Gastroesophageal sphincter (tissue), 4 donors: ENCODE measurements around the gene CFD. TPM values are rescaled to one million over a fixed set of nuclear protein-coding genes. Genes with fewer than 3 reads are reported as not detected.

ENCODE experiments used
- ATAC-seq: fragments of 150-250 bp; one replicate; pipeline ENCODE4 v1.9.1; 2016; ENCODE audit warnings: mild to moderate bottlenecking, moderate library complexity
- H3K27ac ChIP-seq, 4 donors: fragments of 200-600 bp; sonication (generic) in 3 of 4; 1 replicate in 3 of 4; 2 replicates in 1 of 4; pipeline ENCODE4 v1.5.1; 2016 to 2019
- H3K27me3 ChIP-seq: fragments of 200-600 bp; sonication (generic); one replicate; pipeline ENCODE4 v1.5.1; 2019
- H3K36me3 ChIP-seq, 2 donors: fragments of 200-600 bp; sonication (generic); one replicate each; pipeline ENCODE4 v1.5.1; 2019; ENCODE audit warnings: control low read depth in 1 of 2
- H3K4me1 ChIP-seq, 3 donors: fragments of 200-600 bp; sonication (generic); 1 replicate in 2 of 3; 2 replicates in 1 of 3; pipeline ENCODE4 v1.5.1; 2016 to 2019; ENCODE audit warnings: control low read depth in 2 of 3
- H3K4me3 ChIP-seq, 2 donors: fragments of 200-600 bp; sonication (generic); one replicate each; pipeline ENCODE4 v1.5.1; 2019; ENCODE audit warnings: mild to moderate bottlenecking in 1 of 2, moderate library complexity in 1 of 2
- H3K9me3 ChIP-seq, 3 donors: fragments of 200-600 bp; sonication (generic); one replicate each; pipeline ENCODE4 v1.5.1; 2017 to 2019; ENCODE audit warnings: control low read depth in 2 of 3
- CTCF ChIP-seq, 4 experiments: fragments of 200-600 bp in 2 of 4; fragments of 450-650 bp in 2 of 4; sonication (generic) in 1 of 4; IDR thresholded peaks; one replicate each; pipeline ENCODE4 v1.5.1; 2017 to 2019; ENCODE audit warnings: antibody characterized with exemption in 4 of 4, mild to moderate bottlenecking in 2 of 4, moderate library complexity in 2 of 4
- EP300 ChIP-seq: sonication (generic); formaldehyde crosslinking; IDR thresholded peaks from one replicate; pipeline ENCODE4 v1.6.1; 2017; ENCODE audit warnings: antibody characterized with exemption, mild to moderate bottlenecking
- POLR2A ChIP-seq, 2 donors: fragments of 450-650 bp; IDR thresholded peaks; one replicate each; pipeline ENCODE4 v1.6.1; 2017; ENCODE audit warnings: antibody characterized with exemption in 2 of 2, mild to moderate bottlenecking in 2 of 2, moderate library complexity in 1 of 2
- POLR2AphosphoS5 ChIP-seq: sonication (generic); formaldehyde crosslinking; IDR thresholded peaks from one replicate; pipeline ENCODE4 v1.6.1; 2017; ENCODE audit warnings: antibody characterized with exemption
- WGBS, 2 donors: methylation state at CpG; one replicate each; pipeline ENCODE4 v1.1.5; 2018; ENCODE audit warnings: low coverage in 1 of 2; 5-methylcytosine and 5-hydroxymethylcytosine counted together
- small RNA-seq, 4 donors: library from RNA; depleted of rRNA; stranded (forward); fragments of <200 nt; gene quantifications; one replicate each; pipeline ENCODE3, GENCODE V24; 2016
- total RNA-seq, 4 donors: library from RNA; depleted of rRNA; stranded (reverse); fragments of >200 nt; gene quantifications; one replicate each; pipeline ENCODE4 v1.1.0, GENCODE V29; 2016

The CFD gene
- total RNA-seq, 4 donors from 2014 or later, result 229 to 1,118 (median 654) TPM

GRCh38 chr19:907183-907853 is 47.9 kb downstream of the CFD start:
- no peak for ATAC-seq
- TF ChIP-seq POLR2AphosphoS5 (no peak), CTCF (IDR thresholded peaks at IDR 0.05) (no peak)
- Histone ChIP-seq H3K36me3 (no peaks in the 10 kb centered on the region), H3K9me3 (no peaks in the 10 kb centered on the region), H3K4me1 (peaks cover 0 to 9% (median 0%) of the 10 kb centered on the region in 3 donors), H3K27ac (no peak overlapping the region), H3K27me3 (no peaks in the 10 kb centered on the region), H3K4me3 (no peak overlapping the region)
- no CpG with 5 or more reads among the region's 14 CpGs for WGBS, 2 donors

DNA sequence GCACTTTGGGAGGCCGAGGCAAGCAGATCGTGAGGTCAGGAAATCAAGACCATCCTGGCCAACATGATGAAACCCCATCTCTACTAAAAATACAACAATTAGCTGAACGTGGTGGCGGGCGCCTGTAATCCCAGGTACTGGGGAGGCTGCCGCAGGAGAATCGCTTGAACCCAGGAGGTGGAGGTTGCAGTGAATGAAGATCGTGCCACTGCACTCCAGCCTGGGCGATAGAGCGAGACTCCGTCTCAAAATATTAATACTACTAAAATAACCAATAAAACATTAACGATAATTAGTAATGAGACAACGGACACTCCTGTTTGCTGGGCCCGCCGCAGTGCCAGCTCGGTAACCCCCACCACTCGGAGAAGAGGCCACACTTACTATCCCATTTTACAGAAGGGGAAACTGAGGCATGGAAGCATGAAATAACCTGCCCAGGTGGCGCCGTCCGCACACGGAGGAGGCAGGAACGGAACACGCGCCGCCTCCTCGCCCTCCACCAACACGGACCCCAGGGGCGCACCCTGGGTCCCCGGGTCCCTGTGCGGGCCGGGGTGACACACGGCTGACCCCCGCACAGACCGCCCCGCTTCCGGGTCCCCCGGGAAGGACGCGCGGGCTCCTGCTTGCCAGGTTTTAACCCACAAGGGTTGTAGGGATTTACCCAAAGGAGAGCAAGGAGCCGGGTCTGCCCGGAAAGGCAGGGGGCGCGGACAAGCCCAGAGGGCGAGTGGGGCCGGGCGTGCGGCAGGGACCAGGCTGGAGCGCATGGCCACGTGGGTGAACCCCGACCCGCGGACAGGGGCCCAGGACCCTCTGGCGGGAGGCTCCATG is 52.0 kb downstream of the CFD start:
- Histone ChIP-seq H3K4me3 (peak overlapping the region in 1 of 2 donors; percentile 92), H3K36me3 (no peaks in the 10 kb centered on the region), H3K27me3 (peaks cover 5% of the 10 kb centered on the region), H3K4me1 (peaks cover 0 to 23% (median 0%) of the 10 kb centered on the region in 3 donors), H3K9me3 (no peaks in the 10 kb centered on the region), H3K27ac (peak overlapping the region in 1 of 4 donors; percentile 7)
- TF ChIP-seq POLR2AphosphoS5 (no peak), EP300 (no peak), CTCF (IDR thresholded peaks at IDR 0.05) (no peak), POLR2A (IDR thresholded peaks at IDR 0.05) (no peak)
- WGBS, 2 donors, result 97% methylated on average over 17 of the region's 54 CpGs; no CpG with 5 or more reads in 1 of the 2 donors
- ATAC-seq, result no peak

DNA sequence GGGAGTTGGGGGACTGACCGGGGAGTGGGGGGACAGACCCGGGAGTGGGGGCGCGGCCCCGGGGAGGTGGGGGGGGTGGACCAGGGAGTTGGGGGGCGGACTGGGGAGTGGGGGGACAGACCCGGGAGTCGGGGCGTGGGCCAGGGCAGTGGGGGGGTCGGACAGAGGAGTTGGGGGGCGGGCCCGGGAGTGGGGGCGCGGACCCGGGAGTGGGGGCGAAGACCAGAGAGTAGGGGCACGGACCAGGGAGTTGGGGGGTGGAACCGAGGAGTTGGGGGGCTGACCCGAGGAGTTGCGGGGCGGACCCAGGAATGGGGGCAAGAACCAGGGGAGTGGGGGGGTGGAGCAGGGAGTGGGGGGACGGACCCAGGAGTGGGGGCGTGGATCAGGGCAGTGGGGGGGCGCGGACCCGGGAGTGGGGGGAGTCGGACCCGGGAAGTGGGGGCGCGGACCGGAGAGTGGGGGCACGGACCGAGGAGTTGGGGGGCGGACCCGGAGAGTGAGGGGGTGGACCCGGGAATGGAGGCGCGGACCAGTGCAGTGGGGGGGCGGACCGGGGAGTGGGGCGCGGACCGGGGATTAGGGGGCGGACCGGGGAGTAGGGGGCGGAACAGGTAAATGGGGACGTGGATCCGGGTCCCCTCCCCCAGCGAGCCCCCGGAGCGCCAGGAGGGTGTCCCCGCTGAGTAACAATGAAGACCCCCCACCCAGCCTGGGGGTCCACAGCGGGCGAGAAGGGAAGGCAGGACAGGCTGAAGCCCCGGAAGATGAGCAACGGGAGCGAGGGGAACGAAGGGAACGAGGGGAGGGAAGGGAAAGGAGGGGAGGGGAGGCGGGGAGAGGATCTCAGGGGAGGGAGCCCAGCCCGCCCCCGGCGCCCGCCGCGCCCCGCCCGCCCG is 53.0 kb downstream of the CFD start:
- WGBS, 2 donors, result 0% methylated on average over 8 of the region's 69 CpGs; no CpG with 5 or more reads in 1 of the 2 donors
- Histone ChIP-seq H3K27ac (peak overlapping the region; percentile 40 to 96 (median 88)), H3K4me3 (peak overlapping the region; percentile 85 to 92), H3K36me3 (no peaks in the 10 kb centered on the region), H3K9me3 (no peaks in the 10 kb centered on the region), H3K27me3 (peaks cover 15% of the 10 kb centered on the region), H3K4me1 (peaks cover 0 to 31% (median 8%) of the 10 kb centered on the region in 3 donors)
- TF ChIP-seq POLR2A (IDR thresholded peaks at IDR 0.05) (no peak), POLR2AphosphoS5 (no peak), EP300 (no peak), CTCF (IDR thresholded peaks at IDR 0.05) (no peak)
- peak; percentile 62 for ATAC-seq

Small RNA genes within 50 kb of the gene (small RNA-seq; reads per million reads assigned to genes)
- gene MIR3187, result 0 reads per million in 4 donors
- gene RNU6-9, result 0 to 0.27 (median 0) reads per million in 4 donors

Other genes with a start within 250 kb of the CFD start
- 10 to 100 TPM; 22.1 to 39.5 (median 28.1) TPM for gene POLRMT, start 226.1 kb upstream of the CFD start, total RNA-seq
- gene FGF22, start 219.8 kb upstream of the CFD start, total RNA-seq, result 1 to 10 TPM in 3 of 4 donors, under 1 TPM in 1; 0.67 to 4.7 (median 1.2) TPM
- 10 to 100 TPM; 47.7 to 57.9 (median 52.0) TPM for gene RNF126, start 196.4 kb upstream of the CFD start, total RNA-seq
- 100 to 1,000 TPM; 105 to 200 (median 133) TPM for gene FSTL3, start 183.3 kb upstream of the CFD start, total RNA-seq
- gene PRSS57, start 164.2 kb upstream of the CFD start, total RNA-seq, result not detected
- 100 to 1,000 TPM in 1 of 4 donors, 10 to 100 TPM in 3; 21.5 to 111 (median 53.0) TPM for gene PALM, start 150.7 kb upstream of the CFD start, total RNA-seq
- gene MISP, start 108.6 kb upstream of the CFD start, total RNA-seq, result under 1 TPM in 1 of 4 donors, not detected in 3; 0.52 TPM
- 10 to 100 TPM; 68.6 to 95.6 (median 79.3) TPM for gene PTBP1, start 62.2 kb upstream of the CFD start, total RNA-seq
- not detected for gene PLPPR3, start 37.7 kb upstream of the CFD start, total RNA-seq
- under 1 TPM in 1 of 4 donors, not detected in 3; 0.40 TPM for gene AZU1, start 31.8 kb upstream of the CFD start, total RNA-seq
- not detected for gene PRTN3, start 18.7 kb upstream of the CFD start, total RNA-seq
- 1 to 10 TPM in 3 of 4 donors, under 1 TPM in 1; 0.49 to 2.3 (median 1.7) TPM for gene ELANE, start 7.4 kb upstream of the CFD start, total RNA-seq
- gene MED16, start 33.5 kb downstream of the CFD start, total RNA-seq, result 10 to 100 TPM; 20.2 to 40.3 (median 28.1) TPM
- gene RNU6-9, start 33.8 kb downstream of the CFD start, total RNA-seq, result not detected
- gene R3HDM4, start 53.6 kb downstream of the CFD start, total RNA-seq, result 10 to 100 TPM; 23.7 to 44.9 (median 32.9) TPM
- not detected for gene KISS1R, start 57.7 kb downstream of the CFD start, total RNA-seq
- 1 to 10 TPM; 3.6 to 6.2 (median 4.9) TPM for gene ARID3A, start 66.4 kb downstream of the CFD start, total RNA-seq
- gene WDR18, start 124.7 kb downstream of the CFD start, total RNA-seq, result 10 to 100 TPM in 3 of 4 donors, 1 to 10 TPM in 1; 7.2 to 43.9 (median 20.1) TPM
- gene GRIN3B, start 140.8 kb downstream of the CFD start, total RNA-seq, result not detected
- 100 to 1,000 TPM; 146 to 179 (median 154) TPM for gene TMEM259, start 161.5 kb downstream of the CFD start, total RNA-seq
- not detected for gene RNU6-2, start 161.9 kb downstream of the CFD start, total RNA-seq
- gene CNN2, start 166.9 kb downstream of the CFD start, total RNA-seq, result 100 to 1,000 TPM in 1 of 4 donors, 10 to 100 TPM in 3; 52.9 to 103 (median 75.2) TPM
- gene ABCA7, start 180.4 kb downstream of the CFD start, total RNA-seq, result 10 to 100 TPM in 1 of 4 donors, 1 to 10 TPM in 3; 3.9 to 14.3 (median 6.4) TPM
- gene ARHGAP45, start 207.5 kb downstream of the CFD start, total RNA-seq, result 10 to 100 TPM in 3 of 4 donors, 1 to 10 TPM in 1; 9.5 to 29.8 (median 14.6) TPM
- 100 to 1,000 TPM; 117 to 228 (median 150) TPM for gene POLR2E, start 235.7 kb downstream of the CFD start, total RNA-seq
- 100 to 1,000 TPM; 311 to 452 (median 349) TPM for gene GPX4, start 244.3 kb downstream of the CFD start, total RNA-seq